HG03135 (cell line): Measurements from ENCODE around the gene CEACAM4.
"Not testable (repeated sequence)": the region's sequence is repeated elsewhere in the genome, so short reads cannot be mapped to it uniquely, and the experiment has no call there.

ENCODE experiments used
- ATAC-seq: cut with Tn5 transposase; IDR thresholded peaks from one replicate; pipeline ENCODE4 v1.9.1; 2021; ENCODE audit warnings: mild to moderate bottlenecking, moderate library complexity; ENCODE audit not compliant: unreplicated experiment

CEACAM4 gene

DNA sequence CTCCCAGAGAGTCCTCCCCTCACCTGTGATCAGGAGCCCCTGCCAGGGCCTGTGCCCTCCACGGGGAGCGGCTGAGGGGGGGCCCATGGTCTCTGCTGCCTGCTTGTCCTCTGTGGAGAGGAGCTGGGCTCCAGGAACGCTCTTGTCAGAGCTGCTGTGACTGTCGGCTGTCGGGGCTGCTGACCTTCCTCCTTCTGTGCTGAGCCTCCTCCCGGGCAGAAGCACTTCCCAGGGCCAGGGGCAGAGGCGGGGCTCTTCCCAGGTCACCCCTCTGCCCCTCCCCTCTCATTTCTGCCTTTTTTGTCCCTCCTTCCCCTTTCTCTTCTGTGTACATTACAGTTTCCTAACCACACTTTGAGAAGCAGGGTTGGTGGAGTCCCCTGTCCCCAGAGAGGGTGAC lies at the start of gene CEACAM4:
TSS of gene CEACAM4 (minus strand) at position 198 of the 400 bp plus-strand sequence. CDS start at position 87, 111 bp downstream.
- no peak for ATAC-seq

DNA sequence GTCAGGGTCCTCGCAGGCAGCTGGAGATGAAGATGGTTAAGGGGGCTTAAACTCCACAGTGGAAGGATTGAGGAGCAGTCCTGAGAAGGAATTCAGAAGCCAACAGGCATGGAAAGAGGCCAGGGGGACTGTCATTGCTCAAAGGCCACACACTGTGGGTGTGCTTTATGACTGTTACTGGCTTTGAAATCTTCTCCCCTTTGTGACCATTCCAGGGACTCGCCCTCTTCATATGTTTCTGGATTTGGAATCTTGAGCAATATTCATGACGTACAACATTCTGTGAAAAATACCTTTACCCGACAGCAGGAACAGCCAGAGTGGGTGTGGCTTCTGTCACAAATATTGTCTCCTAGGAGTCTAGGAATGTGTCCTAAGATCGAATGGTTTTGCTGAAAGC lies 44.6 kb upstream of the CEACAM4 start:
- ATAC-seq = no peak

DNA sequence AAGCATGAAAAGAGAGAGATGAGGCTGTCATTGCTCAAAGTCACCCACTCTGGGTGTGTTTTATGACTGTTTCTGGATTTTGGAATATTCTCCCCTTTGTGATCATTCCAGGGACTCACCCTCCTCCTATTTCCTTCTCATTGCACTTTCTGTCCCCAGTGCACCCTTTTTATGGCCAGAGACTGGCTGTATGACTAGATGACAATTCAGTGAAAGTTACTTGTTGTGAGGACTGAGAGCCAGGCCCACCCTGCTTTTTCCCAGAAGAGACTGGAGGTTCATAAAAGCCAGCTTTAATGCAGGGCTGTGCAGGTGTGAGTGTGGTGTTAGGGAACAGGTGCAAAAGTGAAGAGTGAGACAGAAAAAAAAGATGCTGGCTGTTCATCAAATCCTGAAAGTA lies 43.9 kb upstream of the CEACAM4 start:
- ATAC-seq = no peak

DNA sequence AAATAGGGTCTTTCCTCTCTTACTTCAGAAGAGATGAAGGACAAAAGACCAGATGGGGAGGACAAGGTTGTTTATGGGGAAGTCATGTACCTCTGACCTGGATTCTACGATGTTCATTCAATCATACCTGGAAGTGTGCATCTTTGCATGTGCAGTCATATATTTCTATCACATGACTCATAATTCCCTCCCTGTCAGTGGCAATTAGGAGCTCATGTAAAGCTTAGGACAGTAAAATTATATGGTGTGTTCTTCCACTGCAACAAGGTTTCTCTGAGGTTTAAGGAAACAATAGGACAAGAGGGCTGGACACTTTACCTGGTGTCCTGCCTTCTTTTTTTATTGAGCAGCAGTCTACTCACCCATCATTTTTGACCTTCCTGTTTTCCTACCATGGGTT lies 41.4 kb upstream of the CEACAM4 start:
- ATAC-seq = no peak

DNA sequence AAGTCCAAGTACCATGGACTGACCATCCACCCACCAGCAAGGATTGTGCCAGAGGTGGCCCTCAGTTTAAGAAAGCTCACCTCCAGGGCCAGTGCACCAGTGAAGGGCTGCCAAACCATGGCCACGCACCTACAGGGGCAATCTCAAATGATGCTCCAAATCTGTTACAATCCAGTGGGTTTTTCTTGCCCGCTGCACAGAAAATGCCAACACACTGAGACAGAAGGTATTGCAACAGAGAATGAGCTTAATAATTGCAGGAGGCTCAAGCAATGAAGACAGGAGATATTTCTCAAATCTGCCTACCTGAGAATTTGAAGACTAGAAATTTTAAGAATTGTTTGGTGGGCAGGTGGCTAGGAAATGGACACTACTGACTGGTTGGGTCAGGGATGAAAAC lies 39.2 kb upstream of the CEACAM4 start:
- no peak for ATAC-seq

DNA sequence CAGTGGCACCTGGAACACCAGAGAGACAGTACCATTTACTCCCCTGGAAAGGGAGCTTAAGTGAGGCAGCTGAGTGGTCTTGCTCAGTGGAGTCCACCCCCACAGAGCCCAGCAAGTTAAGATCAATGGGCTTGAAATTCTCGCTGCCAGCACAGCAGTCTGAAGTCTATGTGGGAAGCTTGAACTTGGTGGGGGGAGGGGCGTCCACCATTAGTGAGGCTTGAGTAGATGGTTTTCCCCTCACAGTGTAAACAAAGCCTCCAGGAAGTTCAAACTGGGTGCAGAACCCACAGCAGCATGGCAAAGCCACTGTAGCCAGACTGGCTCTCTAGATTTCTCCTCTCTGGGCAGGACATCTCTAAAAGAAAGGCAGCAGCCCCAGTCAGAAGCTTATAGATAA lies 30.3 kb upstream of the CEACAM4 start:
- no peak for ATAC-seq

DNA sequence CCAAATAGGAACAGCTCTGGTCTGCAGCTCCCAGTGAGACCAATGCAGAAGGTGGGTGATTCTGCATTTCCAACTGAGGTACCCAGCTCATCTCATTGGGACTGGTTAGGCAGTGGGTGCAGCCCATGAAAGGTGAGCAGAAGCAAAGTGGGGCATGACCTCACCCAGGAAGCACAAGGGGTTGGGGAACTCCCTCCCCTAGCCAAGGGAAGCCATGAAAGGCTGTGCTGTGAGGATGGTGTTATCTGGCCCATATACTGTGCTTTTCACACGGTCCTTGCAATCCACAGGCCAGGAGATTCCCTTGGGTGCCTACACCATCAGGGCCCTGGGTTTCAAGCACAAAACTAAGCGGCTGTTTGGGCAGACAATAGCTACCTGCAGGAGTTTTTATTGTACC lies 29.9 kb upstream of the CEACAM4 start:
- not testable (repeated sequence) for ATAC-seq

DNA sequence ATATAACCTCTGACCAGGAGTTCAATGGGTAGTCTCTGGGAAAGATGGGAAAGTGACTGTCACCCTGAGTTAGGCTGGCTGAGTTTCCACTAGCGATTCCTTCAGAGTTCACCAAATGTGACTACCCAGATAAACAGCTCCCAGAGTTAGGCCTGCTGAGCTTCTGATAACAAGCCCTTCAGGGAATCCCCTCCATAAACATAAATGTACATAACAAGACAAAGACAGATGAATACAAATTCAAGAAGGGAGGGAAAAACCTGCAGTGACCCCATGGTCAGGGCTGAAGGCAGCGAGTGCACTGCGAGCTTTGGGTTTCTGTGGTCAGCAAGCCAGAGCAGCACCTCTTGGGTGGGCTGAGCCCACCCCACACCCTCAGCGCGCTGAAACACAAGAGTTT lies 25.4 kb upstream of the CEACAM4 start:
- ATAC-seq = no peak

DNA sequence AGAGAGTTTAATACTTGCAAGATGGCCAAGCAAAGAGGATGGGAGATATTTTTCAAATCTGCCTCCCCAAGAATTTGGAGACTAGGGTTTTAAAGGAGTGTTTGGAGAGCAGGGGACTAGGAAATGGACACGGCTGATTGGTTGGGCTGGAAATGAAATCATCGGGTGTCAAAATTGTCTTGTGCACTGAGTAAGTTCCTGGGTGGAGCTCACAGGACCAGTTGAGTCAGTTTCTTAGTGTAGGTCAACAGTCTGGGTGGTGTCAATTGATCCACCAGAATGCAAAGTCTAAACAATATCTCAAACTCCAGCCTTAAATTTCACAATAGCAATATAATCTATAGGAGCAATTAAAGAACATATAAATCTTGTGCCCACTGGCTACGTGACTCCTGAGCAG lies 23.0 kb upstream of the CEACAM4 start:
- no peak for ATAC-seq

DNA sequence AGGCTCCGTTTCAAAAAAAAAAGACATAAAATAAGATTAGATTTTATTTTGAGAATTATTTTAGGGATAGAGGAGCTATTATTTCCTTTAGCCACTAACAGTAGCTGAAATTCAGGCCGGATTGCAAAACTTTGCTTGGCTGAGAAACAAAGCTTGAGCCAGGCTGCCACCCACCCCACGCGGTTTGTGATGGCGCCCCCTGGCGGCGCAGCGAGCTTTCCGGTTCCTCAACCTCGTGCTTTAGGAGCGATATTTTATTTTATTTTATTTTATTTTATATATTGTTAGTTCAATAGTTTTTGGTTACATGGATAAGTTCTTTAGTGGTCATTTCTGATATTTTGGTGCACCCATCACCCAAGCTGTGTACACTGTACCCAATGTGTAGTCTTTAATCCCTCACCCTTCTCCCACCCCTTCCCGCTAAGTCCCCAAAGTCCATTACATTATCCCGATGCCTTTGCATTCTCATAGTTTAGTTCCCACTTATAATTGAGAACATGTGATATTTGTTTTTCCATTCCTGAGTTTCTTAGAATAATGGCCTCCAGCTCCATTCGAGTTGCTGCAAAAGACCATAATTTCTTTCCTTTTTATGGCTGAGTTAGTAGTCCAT lies 19.8 kb upstream of the CEACAM4 start:
- no peak for ATAC-seq

DNA sequence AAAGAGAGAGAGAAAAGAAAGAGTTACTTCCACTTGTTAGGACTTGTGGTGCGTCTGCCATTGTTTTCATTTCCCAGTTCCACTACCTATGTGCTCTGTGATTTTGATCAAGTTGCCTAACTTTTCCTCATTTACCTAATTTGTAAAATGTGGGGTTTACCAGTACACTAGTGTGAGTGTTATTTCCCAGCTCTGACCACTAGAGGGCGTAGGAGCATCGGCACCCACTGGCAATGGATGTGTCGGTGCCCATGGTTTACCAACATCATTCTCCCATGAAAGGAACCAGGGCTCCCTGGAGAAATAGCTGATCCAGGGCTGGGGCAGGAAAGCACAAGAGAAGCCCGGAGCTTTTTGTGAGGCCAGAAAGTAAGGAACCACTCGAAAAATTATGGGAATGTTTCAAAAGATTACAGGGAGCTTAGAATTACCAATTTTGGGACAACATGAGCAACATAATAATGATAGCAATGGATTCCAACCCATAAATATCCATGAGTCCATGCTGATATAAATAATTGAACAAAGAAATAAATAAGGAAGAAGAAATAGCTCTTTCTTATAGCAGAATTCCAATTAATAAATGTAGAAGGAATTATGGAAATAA lies 15.1 kb upstream of the CEACAM4 start:
- ATAC-seq = no peak

DNA sequence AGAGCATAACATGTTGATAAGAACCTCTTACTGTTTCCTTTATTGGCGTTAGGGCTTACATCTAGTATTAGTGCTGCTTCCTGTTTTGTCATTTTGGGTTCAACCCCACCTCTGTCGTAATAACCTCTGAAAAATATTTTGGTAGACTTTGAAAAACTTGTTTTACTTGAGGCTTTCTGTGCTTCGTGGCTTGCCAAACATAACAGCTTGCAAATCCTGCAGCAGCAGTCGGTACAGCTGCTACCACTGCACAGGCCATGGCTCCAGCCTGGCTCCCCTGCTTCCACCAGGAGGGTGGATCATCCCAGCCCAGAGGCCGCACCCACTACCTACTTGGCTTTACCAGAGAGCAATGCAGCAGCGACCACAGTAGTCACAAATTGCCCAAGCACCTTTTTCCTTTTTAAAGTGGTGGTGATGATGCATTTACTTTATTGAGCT lies 11.8 kb upstream of the CEACAM4 start:
- no peak for ATAC-seq

DNA sequence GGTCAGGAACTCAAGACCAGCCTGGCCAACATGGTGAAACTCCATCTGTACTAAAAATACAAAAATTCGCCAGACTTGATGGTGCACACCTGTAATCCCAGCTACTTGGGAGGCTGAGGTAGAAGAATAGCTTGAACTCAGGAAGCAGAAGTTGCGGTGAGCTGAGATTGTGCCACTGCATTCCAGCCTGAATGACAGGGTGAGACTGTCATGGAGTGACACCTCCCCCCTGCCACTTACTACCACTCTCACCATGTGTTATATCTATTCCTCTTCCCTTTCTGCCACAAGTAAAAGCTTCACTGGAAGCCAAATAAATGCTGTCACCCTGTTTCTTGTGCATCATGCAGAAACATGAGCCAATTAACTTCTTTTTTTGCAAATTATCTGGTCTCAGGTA lies 10.6 kb upstream of the CEACAM4 start:
- no peak for ATAC-seq

DNA sequence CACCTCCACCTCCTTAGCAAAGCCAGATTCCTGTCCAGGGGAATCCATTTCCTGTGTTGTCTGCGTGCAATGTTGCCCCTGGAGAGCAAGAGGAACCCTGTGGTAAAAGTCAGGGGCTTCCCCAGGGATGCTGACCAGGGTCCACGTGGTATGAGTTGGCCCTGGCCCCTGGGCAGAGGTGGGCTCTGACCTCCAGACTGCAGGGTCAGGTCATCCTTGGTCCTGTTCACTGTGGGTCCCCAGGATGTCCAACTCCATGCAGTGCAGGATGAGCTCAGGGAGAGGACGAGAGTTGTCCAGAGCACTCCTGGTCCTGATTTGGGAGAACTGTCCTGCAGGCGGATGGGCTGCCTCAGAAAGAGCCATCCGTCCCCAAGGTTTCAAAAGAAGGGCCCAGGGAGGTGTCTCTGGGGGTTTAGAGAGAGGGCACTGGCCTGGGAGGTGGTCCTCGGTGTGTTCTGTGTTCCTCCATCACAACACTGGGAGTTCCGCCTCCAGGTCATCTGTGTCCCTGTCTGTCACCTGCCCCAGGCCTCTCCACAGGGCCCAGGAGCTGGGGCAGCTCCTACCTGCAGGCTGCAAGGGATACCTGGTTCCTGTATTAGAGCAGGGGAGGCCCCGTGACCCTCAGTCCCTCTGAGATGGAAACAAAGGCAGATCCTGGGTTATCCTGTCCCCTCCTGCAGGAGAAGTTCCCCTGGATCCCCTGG lies 1.2 kb upstream of the CEACAM4 start:
- no peak for ATAC-seq

DNA sequence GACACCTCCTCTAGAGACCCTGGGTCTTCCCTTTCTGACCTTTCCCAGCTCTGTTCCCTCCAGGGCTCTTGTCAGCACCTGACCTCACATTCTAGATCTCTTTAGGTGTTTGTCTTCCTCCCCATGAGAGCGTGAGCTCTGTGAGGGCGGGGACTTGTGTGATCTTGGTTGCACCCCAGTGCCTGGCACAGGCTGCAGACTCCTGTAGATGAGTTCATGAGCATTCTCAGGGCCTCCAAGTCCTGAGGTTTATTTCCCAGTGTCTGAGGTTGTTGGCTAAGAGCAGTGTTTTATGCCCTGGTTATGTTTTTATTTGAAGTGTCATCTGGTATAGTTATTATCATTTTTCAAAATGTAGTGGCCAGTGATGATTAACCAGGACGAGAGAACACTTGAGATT lies 596 bp downstream of the CEACAM4 start:
- ATAC-seq = no peak

DNA sequence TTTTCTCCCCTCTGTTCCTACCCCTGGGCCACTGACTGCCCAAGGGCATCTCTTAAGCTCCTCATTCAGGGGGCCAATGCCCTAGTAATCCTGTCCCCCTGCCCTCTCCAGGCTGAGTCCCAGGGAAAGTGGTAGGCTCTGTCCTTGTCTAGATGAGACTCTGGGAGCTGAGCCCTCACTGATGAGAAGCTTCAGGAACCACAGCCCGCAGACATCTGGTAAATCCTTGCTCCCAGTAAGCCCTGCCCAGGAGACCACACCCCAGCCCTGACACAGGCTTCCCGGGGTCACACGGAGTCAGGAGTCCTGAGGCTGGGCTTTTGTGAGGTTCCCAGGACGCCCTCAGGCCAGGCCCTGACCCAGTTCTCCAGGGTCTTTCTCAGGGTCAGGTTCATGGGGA lies 1.9 kb downstream of the CEACAM4 start:
- ATAC-seq = no peak

DNA sequence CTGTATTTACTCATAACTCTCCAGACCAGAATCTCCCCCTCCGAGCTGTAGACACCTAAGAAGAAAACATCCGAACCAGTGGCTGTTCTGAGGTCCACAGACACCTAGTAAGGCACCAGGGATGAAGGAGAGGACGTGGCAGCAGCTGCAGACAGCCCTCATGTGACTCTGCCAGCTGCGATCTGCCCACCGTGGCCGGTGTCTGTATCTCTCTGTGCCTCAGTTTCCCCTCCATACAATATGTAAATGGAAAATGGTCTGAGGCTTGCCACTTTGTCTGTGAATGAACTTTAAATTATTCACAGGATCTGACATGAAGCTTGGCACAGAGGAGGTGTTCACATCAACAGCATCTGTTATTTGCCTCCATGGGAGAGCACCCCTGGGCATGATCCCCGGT lies 2.4 kb downstream of the CEACAM4 start:
- ATAC-seq = no peak

DNA sequence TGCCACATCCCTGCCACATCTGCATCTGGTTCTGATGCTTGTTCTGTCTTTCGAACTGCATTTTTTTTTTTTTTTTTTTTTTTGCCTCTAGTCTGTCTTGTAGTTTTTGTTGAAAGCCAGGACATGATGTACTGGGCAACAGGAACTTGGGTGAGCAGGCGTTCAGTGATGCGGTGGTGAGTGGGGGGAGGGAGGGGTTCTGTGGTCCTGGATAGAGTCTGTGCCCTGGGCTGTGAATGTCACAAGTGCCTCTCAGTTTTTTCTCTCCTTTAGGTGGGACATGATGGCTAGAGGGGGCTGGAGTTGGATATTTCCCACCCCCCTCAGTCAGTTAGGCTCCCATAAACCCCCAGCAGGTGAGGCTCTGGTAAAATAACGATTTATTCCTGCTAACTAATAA lies 3.5 kb downstream of the CEACAM4 start:
- no peak for ATAC-seq

DNA sequence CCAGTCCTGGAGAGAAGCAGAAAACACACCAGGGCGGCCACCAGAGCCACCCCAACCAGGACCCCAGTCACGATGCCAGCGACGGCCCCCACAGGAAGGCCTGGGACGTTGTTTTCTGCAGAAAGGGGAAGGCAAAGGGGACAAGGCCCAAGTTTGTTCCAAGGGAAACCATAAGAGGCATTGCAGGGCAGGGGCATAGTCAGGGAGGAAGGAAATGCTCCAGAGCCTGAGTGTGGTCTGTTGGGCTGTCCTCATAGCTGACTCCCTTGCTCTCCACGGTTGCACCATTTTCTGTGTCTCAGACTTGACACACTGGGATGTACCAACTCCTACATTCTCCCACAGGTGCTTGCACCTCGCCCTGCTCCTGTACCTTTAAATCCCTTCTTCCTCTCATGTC lies 5.2 kb downstream of the CEACAM4 start:
- ATAC-seq = no peak

DNA sequence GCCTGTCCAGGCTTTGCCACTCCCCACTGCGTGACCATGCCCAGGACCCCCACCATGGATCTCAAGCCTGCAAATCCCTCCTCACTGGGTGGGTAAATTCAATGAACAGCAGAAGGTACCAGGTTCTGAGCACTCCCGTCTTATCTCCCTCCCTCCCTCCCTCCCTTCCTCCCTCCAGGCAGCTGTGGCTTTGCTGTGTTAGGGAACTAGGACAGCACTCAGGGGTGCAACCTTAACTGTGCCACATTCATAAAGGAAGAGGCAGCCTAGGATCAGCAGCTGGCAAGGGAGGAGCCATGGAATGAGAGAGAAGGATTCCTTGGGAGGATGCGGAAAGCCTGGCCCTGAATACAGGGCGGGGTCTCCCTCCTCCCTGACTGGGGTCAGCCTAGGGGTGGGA lies 5.6 kb downstream of the CEACAM4 start:
- no peak for ATAC-seq

DNA sequence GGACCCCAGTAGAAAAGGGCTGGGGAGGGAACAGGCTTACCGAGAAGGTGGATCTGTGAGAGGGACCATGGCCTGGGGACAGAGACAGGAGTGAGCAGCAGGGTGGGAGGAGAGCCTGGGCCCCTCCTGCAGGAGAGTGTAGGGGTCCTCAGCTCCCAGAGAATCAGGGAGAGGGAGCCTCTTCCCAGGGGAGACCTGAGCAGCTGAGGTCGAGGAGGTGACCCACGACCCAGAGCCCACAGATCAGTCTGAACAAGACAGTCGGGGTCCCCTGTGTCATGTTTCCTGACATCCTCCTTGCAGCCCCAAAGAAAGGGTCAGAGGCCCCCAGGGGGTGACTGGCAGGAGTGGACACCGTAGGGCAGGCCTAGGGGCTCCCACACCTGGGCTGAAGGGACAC lies 6.7 kb downstream of the CEACAM4 start:
- no peak for ATAC-seq

DNA sequence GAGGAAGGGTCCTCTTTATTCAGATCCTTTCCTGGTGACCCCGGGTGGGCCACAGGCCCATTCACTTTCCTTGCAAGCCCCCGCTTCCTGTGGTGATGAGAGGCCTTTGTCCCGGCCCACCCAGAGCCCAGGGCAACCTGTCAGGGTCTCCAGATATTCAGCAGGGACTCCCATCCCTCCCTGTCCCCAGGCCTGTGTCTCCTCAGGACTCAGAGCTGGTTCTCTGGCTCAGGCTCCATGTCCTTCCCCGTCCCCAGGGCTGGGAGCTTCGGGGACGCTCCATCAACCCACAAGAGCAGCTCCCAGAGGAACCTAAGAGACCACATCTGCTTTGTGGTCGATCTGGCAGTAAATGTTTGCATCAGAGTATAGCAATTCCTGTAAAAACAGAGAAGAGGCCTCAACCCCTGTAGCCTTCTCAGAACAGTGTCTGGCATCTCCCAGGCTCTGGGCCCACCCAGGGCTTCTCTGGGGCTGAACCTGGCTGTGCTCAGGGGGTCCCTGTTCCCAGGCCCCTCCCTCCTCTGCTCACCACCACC lies 7.8 kb downstream of the CEACAM4 start:
- ATAC-seq = no peak
